Adrenal gland (tissue), 5 donors: Measurements from ENCODE around the gene ARL8B.

Experiments used
- POLR2A ChIP-seq, 2 donors: fragments of 450-650 bp; IDR thresholded peaks; one replicate each; pipeline ENCODE4 v1.6.1; 2017; ENCODE audit warnings: antibody characterized with exemption in 2 of 2, mild to moderate bottlenecking in 2 of 2, moderate library complexity in 1 of 2
- TF ChIP-seq, protein P1 (sequence below), 6 experiments: fragments of 450-650 bp in 4 of 6; fragments of 200-600 bp in 2 of 6; sonication (generic) in 1 of 6; IDR thresholded peaks; 1 replicate in 5 of 6; 2 replicates in 1 of 6; pipeline versions ENCODE4 v1.5.1 to v1.8.0; 2016 to 2021; ENCODE audit warnings: antibody characterized with exemption in 6 of 6, mild to moderate bottlenecking in 2 of 6, moderate library complexity in 1 of 6
- donor health status: DM: no; HTN: no; CAD: no.

- no peak for TF ChIP-seq POLR2A (IDR thresholded peaks at IDR 0.05)
- TF ChIP-seq, protein P1, sequence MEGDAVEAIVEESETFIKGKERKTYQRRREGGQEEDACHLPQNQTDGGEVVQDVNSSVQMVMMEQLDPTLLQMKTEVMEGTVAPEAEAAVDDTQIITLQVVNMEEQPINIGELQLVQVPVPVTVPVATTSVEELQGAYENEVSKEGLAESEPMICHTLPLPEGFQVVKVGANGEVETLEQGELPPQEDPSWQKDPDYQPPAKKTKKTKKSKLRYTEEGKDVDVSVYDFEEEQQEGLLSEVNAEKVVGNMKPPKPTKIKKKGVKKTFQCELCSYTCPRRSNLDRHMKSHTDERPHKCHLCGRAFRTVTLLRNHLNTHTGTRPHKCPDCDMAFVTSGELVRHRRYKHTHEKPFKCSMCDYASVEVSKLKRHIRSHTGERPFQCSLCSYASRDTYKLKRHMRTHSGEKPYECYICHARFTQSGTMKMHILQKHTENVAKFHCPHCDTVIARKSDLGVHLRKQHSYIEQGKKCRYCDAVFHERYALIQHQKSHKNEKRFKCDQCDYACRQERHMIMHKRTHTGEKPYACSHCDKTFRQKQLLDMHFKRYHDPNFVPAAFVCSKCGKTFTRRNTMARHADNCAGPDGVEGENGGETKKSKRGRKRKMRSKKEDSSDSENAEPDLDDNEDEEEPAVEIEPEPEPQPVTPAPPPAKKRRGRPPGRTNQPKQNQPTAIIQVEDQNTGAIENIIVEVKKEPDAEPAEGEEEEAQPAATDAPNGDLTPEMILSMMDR (IDR thresholded peaks at IDR 0.05) = no peak
These were observed 64.7 kb downstream of the ARL8B start for GRCh38 chr3:5186858-5187155.
